GM21367 (cell line): ENCODE results near the gene ZNF185.

ENCODE experiments used
- ATAC-seq: cut with Tn5 transposase; IDR thresholded peaks from one replicate; pipeline ENCODE4 v1.9.1; 2021; ENCODE audit not compliant: unreplicated experiment

ZNF185 gene

GRCh38 chrX:152897222-152898131 is at the start of gene ZNF185:
Gene ZNF185, plus strand, starts transcription at chrX:152898067. Its CDS starts 16,423 bp downstream, at chrX:152914490.
- no peak for ATAC-seq

GRCh38 chrX:152850465-152850864 is 47.4 kb upstream of the ZNF185 start:
- ATAC-seq: no peak

- no peak for ATAC-seq
These were observed 43.9 kb upstream of the ZNF185 start for GRCh38 chrX:152853986-152854385.

GRCh38 chrX:152861116-152861515 is 36.8 kb upstream of the ZNF185 start:
- ATAC-seq: no peak

GRCh38 chrX:152861826-152862225 is 36.0 kb upstream of the ZNF185 start:
- no peak for ATAC-seq

- no peak for ATAC-seq
These were observed 32.5 kb upstream of the ZNF185 start for GRCh38 chrX:152865232-152865920.

- no peak for ATAC-seq
These were observed 31.5 kb upstream of the ZNF185 start for GRCh38 chrX:152866386-152866785.

- no peak for ATAC-seq
These were observed 27.9 kb upstream of the ZNF185 start for GRCh38 chrX:152869972-152870371.

GRCh38 chrX:152871260-152871659 is 26.6 kb upstream of the ZNF185 start:
- ATAC-seq: no peak

GRCh38 chrX:152872522-152872921 is 25.3 kb upstream of the ZNF185 start:
- ATAC-seq: no peak

- ATAC-seq: no peak
These were observed 24.5 kb upstream of the ZNF185 start for GRCh38 chrX:152873361-152873760.

- ATAC-seq: no peak
These were observed 20.7 kb upstream of the ZNF185 start for GRCh38 chrX:152876931-152877840.

- no peak for ATAC-seq
These were observed 18.7 kb upstream of the ZNF185 start for GRCh38 chrX:152878976-152879755.

GRCh38 chrX:152881289-152881688 is 16.6 kb upstream of the ZNF185 start:
- ATAC-seq: no peak

GRCh38 chrX:152884171-152884570 is 13.7 kb upstream of the ZNF185 start:
- ATAC-seq: no peak

- no peak for ATAC-seq
These were observed 11.2 kb upstream of the ZNF185 start for GRCh38 chrX:152886716-152887115.

GRCh38 chrX:152892499-152892898 is 5.4 kb upstream of the ZNF185 start:
- ATAC-seq: no peak

GRCh38 chrX:152892999-152893891 is 4.6 kb upstream of the ZNF185 start:
- no peak for ATAC-seq

- ATAC-seq: no peak
These were observed 3.8 kb upstream of the ZNF185 start for GRCh38 chrX:152893980-152894610.
